IMR-90 (cell line): Measurements from ENCODE around the gene GLS2.

ENCODE experiments used
- CEBPB ChIP-seq: IDR thresholded peaks from 2 replicates; pipeline ENCODE4 v1.6.1; 2012; ENCODE audit warnings: low read depth, low read length, improper control_type of control experiment
- POLR2A ChIP-seq: IDR thresholded peaks from 2 replicates; pipeline ENCODE4 v1.6.1; 2012; ENCODE audit warnings: mild to moderate bottlenecking, low read depth, low read length
- RAD21 ChIP-seq: IDR thresholded peaks from 2 replicates; pipeline ENCODE4 v1.6.1; 2012; ENCODE audit warnings: low read length, improper control_type of control experiment
- TF ChIP-seq, protein P1 (sequence below): conservative IDR thresholded peaks from 2 replicates; pipeline ENCODE4 v1.5.1; 2012; ENCODE audit warnings: mild to moderate bottlenecking, low read depth, low read length, improper control_type of control experiment

DNA sequence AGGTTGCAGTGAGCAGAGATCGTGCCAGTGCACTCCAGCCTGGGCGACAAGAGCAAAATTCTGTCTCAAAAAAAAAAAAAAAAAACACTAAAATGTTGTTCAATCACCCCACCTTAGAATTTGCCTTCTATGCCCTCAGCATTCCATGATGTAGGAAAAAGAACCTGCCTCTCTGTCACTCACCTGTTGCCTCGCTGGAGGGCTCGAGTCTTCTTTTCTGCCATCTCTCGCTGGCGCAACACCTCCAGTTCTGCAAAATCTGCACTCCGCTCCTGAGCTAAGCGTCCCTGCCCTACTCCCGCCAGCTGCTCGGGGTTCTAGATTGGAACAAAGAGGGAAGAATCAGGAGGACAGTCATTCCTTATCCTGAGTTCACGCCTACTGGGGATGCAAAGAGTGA, 56.7 kb downstream of the GLS2 start:
- TF ChIP-seq, protein P1, sequence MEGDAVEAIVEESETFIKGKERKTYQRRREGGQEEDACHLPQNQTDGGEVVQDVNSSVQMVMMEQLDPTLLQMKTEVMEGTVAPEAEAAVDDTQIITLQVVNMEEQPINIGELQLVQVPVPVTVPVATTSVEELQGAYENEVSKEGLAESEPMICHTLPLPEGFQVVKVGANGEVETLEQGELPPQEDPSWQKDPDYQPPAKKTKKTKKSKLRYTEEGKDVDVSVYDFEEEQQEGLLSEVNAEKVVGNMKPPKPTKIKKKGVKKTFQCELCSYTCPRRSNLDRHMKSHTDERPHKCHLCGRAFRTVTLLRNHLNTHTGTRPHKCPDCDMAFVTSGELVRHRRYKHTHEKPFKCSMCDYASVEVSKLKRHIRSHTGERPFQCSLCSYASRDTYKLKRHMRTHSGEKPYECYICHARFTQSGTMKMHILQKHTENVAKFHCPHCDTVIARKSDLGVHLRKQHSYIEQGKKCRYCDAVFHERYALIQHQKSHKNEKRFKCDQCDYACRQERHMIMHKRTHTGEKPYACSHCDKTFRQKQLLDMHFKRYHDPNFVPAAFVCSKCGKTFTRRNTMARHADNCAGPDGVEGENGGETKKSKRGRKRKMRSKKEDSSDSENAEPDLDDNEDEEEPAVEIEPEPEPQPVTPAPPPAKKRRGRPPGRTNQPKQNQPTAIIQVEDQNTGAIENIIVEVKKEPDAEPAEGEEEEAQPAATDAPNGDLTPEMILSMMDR: no peak
- TF ChIP-seq CEBPB: no peak
- TF ChIP-seq POLR2A: no peak
- TF ChIP-seq RAD21: no peak
